DND-41 (cell line): ENCODE results near the gene GTPBP6.

Experiments used
- ATAC-seq: fragments of 200-7000 bp; cut with Tn5 transposase; 3 replicates; pipeline ENCODE4 v1.9.1; 2021; ENCODE audit warnings: low read depth; ENCODE audit not compliant: insufficient read depth
- DNase-seq: peaks from one replicate; pipeline ENCODE4 v3.0.0-alpha.2; 2020
- H2AFZ ChIP-seq: 2 replicates; pipeline ENCODE4 v1.6.0; 2012; ENCODE audit warnings: low read depth, low read length
- H3K27ac ChIP-seq: 2 replicates; pipeline ENCODE4 v1.5.1; 2012; ENCODE audit warnings: low read length, inconsistent platforms
- H3K27me3 ChIP-seq: fragments of 200-600 bp; sonication (generic); 2 replicates; pipeline ENCODE4 v1.6.0; 2012; ENCODE audit warnings: low read length, mild to moderate bottlenecking, inconsistent platforms; ENCODE audit not compliant: insufficient read depth, poor library complexity
- H3K36me3 ChIP-seq: 2 replicates; pipeline ENCODE4 v1.5.1; 2012; ENCODE audit warnings: low read length, inconsistent platforms; ENCODE audit not compliant: insufficient read depth
- H3K4me1 ChIP-seq: 2 replicates; pipeline ENCODE4 v1.5.1; 2012; ENCODE audit warnings: mild to moderate bottlenecking, low read length; ENCODE audit not compliant: insufficient read depth
- H3K4me2 ChIP-seq: 2 replicates; pipeline ENCODE4 v1.6.0; 2012; ENCODE audit warnings: mild to moderate bottlenecking, moderate library complexity, low read length, inconsistent platforms; ENCODE audit not compliant: insufficient read depth
- H3K4me3 ChIP-seq, 2 experiments: fragments of 200-600 bp in 1 of 2; shearing (Covaris generic) in 1 of 2; 2 replicates each; pipeline ENCODE4 v1.5.1; 2012 to 2016; ENCODE audit warnings: inconsistent platforms in 2 of 2, low read length in 2 of 2, mild to moderate bottlenecking in 2 of 2, low read depth in 1 of 2, moderate library complexity in 1 of 2
- H3K79me2 ChIP-seq: 2 replicates; pipeline ENCODE4 v1.6.0; 2012; ENCODE audit warnings: low read length, inconsistent platforms; ENCODE audit not compliant: insufficient read depth
- H3K9ac ChIP-seq: 2 replicates; pipeline ENCODE4 v1.6.0; 2012; ENCODE audit warnings: low read depth, mild to moderate bottlenecking, inconsistent platforms, low read length, moderate library complexity
- H3K9me3 ChIP-seq: 2 replicates; pipeline ENCODE4 v1.5.1; 2012; ENCODE audit warnings: low read length, moderate library complexity, mild to moderate bottlenecking, inconsistent platforms; ENCODE audit not compliant: insufficient read depth, severe bottlenecking
- H4K20me1 ChIP-seq: 2 replicates; pipeline ENCODE4 v1.6.0; 2012; ENCODE audit warnings: low read length; ENCODE audit not compliant: insufficient read depth
- CTCF ChIP-seq: IDR thresholded peaks from 2 replicates; pipeline ENCODE4 v1.5.1; 2012; ENCODE audit warnings: borderline replicate concordance, low read length, moderate library complexity, mild to moderate bottlenecking; ENCODE audit not compliant: poor library complexity, severe bottlenecking; ENCODE audit errors: extremely low read depth
- EZH2 ChIP-seq: IDR thresholded peaks from 3 replicates; pipeline ENCODE4 v1.6.1; 2012; ENCODE audit warnings: borderline replicate concordance, low read depth, mild to moderate bottlenecking, moderate library complexity, low read length, inconsistent platforms; ENCODE audit not compliant: severe bottlenecking

GTPBP6 gene

GRCh38 chrX:290476-291166, 28.0 kb downstream of the GTPBP6 start:
- Histone ChIP-seq H3K4me1 (peaks cover 6% of the 10 kb centered on the region), H4K20me1 (peaks cover 13% of the 10 kb centered on the region), H3K79me2 (peaks cover 9% of the 10 kb centered on the region; the same call in 1 of the 2 replicates), H3K36me3 (peaks cover 65% of the 10 kb centered on the region), H3K4me3 (no peak overlapping the region), H3K27ac (no peak overlapping the region), H3K9ac (no peak overlapping the region), H3K27me3 (no peaks in the 10 kb centered on the region), H3K4me2 (no peak overlapping the region), H2AFZ (no peak overlapping the region), H3K9me3 (no peaks in the 10 kb centered on the region)
- no peak for TF ChIP-seq CTCF
- no peak for TF ChIP-seq EZH2
- DNase-seq (no peak), ATAC-seq (no peak)

GRCh38 chrX:288561-288991, 30.0 kb downstream of the GTPBP6 start:
- no peak for DNase-seq
- ATAC-seq, result no peak
- peaks cover 26% of the 10 kb centered on the region; the same call in 1 of the 2 replicates for H3K79me2 ChIP-seq
- peaks cover 26% of the 10 kb centered on the region for H3K4me1 ChIP-seq
- H4K20me1 ChIP-seq, result peaks cover 17% of the 10 kb centered on the region
- no peak overlapping the region for H3K4me2 ChIP-seq
- H3K4me3 ChIP-seq, result no peak overlapping the region
- no peaks in the 10 kb centered on the region for H3K9me3 ChIP-seq
- H3K36me3 ChIP-seq, result peaks cover 74% of the 10 kb centered on the region
- H3K9ac ChIP-seq, result no peak overlapping the region
- no peak overlapping the region for H2AFZ ChIP-seq
- H3K27me3 ChIP-seq, result no peaks in the 10 kb centered on the region
- no peak overlapping the region for H3K27ac ChIP-seq
- TF ChIP-seq CTCF (no peak), EZH2 (no peak)

GRCh38 chrX:287670-288069, 30.9 kb downstream of the GTPBP6 start:
- ATAC-seq, result no peak
- DNase-seq, result no peak
- H3K9ac ChIP-seq, result no peak overlapping the region
- H3K9me3 ChIP-seq, result no peaks in the 10 kb centered on the region
- no peak overlapping the region for H3K4me2 ChIP-seq
- peaks cover 26% of the 10 kb centered on the region for H3K4me1 ChIP-seq
- H3K4me3 ChIP-seq, result no peak overlapping the region
- H3K79me2 ChIP-seq, result peaks cover 26% of the 10 kb centered on the region; the same call in 1 of the 2 replicates
- no peak for TF ChIP-seq EZH2
- no peak for TF ChIP-seq CTCF
- H2AFZ ChIP-seq, result no peak overlapping the region
- H3K36me3 ChIP-seq, result peaks cover 65% of the 10 kb centered on the region
- H3K27ac ChIP-seq, result no peak overlapping the region
- H4K20me1 ChIP-seq, result peaks cover 12% of the 10 kb centered on the region
- no peaks in the 10 kb centered on the region for H3K27me3 ChIP-seq
